GM19372 (cell line): ENCODE measurements around the gene OR2L3.
"Not testable (repeated sequence)": the region's sequence is repeated elsewhere in the genome, so short reads cannot be mapped to it uniquely, and the experiment has no call there.

Experiments
- ATAC-seq: cut with Tn5 transposase; IDR thresholded peaks from one replicate; pipeline ENCODE4 v1.9.1; 2021; ENCODE audit warnings: mild to moderate bottlenecking, low read depth, moderate library complexity; ENCODE audit not compliant: unreplicated experiment

OR2L3 gene

GRCh38 chr1:248046536-248046935 is at the start of gene OR2L3:
OR2L3 (plus strand) TSS chr1:248046836; CDS start chr1:248060682, 13,846 bp downstream.
- ATAC-seq = no peak

GRCh38 chr1:247998811-247999210 is 47.8 kb upstream of the OR2L3 start:
- ATAC-seq = no peak

DNA sequence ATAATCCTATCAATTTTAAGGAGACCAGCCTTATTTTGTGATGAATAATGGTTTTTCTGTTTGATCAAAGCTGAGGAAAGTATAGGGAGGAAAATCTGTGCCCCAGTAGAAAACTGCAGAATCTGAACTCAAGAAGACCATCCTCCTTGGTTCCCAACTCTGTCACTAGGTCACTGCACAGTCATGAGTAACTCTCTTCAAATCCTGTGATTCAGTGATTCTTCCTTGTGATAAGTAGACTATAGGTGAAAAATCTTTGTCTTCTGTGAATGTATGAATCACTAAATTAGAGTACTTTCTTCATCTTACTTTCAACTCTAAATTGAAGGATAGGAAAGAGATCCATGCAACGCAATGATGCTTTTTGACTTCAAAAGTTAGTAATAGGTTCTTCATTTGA is 46.5 kb upstream of the OR2L3 start:
- no peak for ATAC-seq

DNA sequence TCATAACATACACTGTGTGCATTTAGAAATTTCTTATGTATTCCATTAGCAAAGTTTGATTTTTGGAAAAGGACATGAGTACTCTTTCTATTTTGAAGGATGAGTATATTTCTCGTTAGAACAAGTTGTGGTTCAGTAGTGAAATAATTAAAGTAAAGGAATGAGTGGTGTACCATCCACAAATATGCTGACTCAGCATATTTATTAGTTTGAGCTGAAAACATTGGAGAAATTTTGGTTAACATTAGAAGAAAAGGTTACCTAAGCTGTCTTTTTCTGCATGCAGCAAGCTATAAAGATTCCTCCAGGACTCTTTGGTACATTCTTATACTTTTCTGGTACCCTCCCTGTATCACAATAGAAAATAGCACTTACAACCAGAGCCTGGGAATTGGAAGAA is 38.9 kb upstream of the OR2L3 start:
- ATAC-seq = no peak

GRCh38 chr1:248009681-248010080 is 37.0 kb upstream of the OR2L3 start:
- no peak for ATAC-seq

- no peak for ATAC-seq
These were observed 33.4 kb upstream of the OR2L3 start, which contains the start of gene OR2L5 for GRCh38 chr1:248013229-248013710. OR2L5 (plus strand) TSS chr1:248013660; CDS start chr1:248021948, 8,288 bp downstream.

DNA sequence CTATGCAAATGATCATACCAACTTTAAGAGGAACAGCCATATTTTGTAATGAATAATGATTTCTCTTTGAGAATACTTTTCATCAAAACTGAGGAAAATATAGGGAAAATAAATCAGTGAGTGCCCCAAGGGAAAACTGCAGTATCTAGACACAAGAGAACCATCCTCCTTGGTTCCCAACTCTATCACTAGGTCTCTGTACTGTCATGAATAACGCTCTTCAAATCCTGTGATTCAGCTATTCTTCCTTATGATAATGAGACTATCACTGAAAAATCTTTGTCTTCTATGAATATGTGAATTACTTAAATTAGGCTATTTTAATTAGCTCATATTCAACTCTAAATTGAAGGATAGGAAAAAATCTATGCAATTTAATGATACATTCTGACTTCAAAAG is 30.8 kb upstream of the OR2L3 start:
- ATAC-seq = no peak

GRCh38 chr1:248029770-248030169 is 16.9 kb upstream of the OR2L3 start, which contains the start of gene OR2L2:
OR2L2 (plus strand) TSS chr1:248030070; CDS start chr1:248038268, 8,198 bp downstream.
- ATAC-seq = no peak

GRCh38 chr1:248045209-248045608 is 1.4 kb upstream of the OR2L3 start:
- no peak for ATAC-seq

DNA sequence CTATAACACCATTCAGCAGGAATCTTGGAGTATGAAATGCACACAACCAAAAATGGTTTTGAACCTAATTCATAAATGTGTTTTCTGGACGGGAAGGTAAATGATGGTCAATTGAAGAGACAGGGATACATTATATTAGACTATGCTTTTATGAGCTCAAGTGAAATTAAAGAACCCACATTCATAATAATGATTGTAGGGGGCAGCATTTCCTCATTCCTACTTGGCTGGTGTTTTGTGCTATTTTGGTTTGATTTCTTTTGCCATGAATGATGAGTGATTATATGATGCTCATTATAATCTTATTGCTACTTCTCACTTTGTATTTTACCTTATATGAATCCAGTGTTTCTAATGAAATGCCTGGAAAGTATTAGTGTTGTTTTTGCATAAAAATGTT is 372 bp downstream of the OR2L3 start:
- ATAC-seq = no peak

- no peak for ATAC-seq
These were observed 8.0 kb downstream of the OR2L3 start for GRCh38 chr1:248054671-248055070.

GRCh38 chr1:248055261-248055660 is 8.6 kb downstream of the OR2L3 start:
- no peak for ATAC-seq

DNA sequence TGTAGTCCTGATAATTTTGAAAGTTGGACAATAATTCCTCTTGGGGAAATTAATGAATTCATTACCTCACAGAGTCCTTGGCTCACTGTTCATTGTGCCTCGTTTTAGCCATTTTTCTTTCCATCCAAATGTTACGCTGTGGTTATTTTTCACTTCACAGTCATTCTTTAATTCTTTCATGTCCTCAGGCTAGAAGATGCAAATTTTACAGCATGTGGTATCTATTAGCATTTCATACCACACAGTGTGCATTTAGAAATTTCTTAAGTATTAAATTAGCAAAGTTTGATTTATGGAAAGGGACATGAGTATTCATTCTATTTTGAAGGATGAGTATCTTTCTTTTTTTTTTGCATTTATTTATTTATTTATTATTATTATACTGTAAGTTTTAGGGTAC is 18.4 kb downstream of the OR2L3 start:
- ATAC-seq = no peak

DNA sequence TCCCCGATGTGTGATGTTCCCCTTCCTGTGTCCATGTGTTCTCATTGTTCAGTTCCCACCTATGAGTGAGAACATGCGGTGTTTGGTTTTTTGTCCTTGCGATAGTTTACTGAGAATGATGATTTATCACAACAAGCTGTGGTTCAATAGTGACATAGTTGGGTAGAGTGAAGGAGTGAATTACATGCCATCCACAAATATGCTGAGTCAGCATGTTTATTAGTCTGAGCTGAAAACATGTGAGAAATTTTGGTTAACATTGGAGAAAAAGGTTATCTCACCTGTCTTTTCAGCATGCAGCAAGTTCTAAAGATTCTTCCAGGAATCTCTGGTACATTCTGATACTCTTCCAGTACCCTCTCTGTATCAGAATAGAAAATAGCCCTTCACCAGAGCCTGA is 19.0 kb downstream of the OR2L3 start:
- no peak for ATAC-seq

DNA sequence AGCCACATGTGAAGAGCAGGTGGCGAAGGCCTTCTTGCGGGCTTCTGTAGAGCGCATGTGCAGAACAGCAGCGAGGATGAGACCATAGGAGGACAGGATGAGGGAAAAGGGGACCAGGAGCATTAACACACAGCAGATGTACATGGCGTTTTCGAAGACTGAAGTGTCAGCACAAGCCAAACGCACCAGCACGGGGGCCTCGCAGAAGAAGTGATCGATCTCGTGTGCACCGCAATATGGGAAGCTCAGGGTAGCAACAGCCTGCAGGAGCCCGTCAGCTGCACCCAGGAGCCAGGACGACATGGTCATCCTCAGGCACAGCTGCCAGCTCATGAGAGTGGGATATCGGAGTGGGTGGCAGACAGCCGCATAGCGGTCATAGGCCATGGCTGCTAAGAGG is 37.2 kb downstream of the OR2L3 start:
- not testable (repeated sequence) for ATAC-seq

DNA sequence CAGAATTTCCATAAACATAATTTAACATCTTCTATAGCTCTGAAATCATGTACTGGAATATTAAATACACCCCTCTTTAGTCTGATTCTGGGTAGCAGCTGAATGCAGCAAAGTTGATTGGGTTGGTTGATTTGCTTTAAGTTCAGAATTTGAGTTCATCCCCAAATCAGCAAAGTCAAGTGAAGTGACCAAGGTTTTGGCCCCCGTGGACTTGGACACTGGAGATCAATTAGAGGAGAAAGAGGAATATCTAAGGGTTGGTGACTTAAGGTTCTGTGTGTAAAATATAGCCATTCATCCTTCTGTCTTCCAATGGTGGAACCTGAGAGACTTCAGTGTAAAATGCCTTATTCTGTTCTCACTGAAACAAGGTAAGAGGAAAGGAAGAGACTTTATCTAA is 48.2 kb downstream of the OR2L3 start, which contains the start of gene OR2L13:
Gene OR2L13, plus strand, starts transcription at position 301 of the 400 bp plus-strand sequence. CDS start 4,192 bp downstream, outside the sequence.
- no peak for ATAC-seq

- no peak for ATAC-seq
These were observed 51.9 kb downstream of the OR2L3 start for GRCh38 chr1:248098529-248098928.

GRCh38 chr1:248102847-248103246 is 56.2 kb downstream of the OR2L3 start:
- ATAC-seq = no peak

- ATAC-seq = no peak
These were observed 64.5 kb downstream of the OR2L3 start for GRCh38 chr1:248111157-248111556.
